Posterior vena cava (tissue), 2 donors: ENCODE data around the gene USP34. TPM values are rescaled to one million over a fixed set of nuclear protein-coding genes. Genes with fewer than 3 reads are reported as not detected.
"Not testable (repeated sequence)": the region's sequence is repeated elsewhere in the genome, so short reads cannot be mapped to it uniquely, and the experiment has no call there.

Experiments used
- DNase-seq: peaks from one replicate; pipeline ENCODE4 v3.0.0-alpha.2; 2020; ENCODE audit warnings: low spot score
- intact Hi-C, 2 donors: fragments of 100-400 bp; cut with DNase I; formaldehyde crosslinking; loops; one replicate each; pipeline versions ENCODE4 v1.14.1 to v1.14.2; 2022 to 2023
- total RNA-seq, 2 donors: library from RNA; stranded (reverse); fragmentation: NEBNext Ultra II Directional; extraction: Animal tissue kit (Norgen Biotek cat#: 25700); gene quantifications; one replicate each; pipeline ENCODE4 v1.2.1, GENCODE V29; 2021
- donor health status: DM: yes; HTN: yes; CAD: no.
- donor health status: DM: yes; HTN: yes; CAD: no.

USP34 gene
- total RNA-seq, 2 donors from 2014 or later: 87.4 to 125 TPM

DNA sequence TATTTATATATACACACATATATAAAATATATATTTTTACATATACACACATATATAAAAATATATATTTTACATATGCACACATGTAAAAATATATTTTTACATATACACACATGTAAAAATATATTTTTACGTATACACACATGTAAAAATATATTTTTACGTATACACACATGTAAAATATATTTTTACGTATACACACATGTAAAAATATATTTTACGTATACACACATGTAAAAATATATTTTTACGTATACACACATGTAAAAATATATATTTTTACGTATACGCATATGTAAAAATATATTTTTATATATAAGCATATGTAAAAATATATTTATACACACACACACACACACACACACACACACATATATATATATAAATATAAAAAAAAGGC lies 83.3 kb downstream of the USP34 start:
- intact Hi-C loops, DNase-seq: not testable (repeated sequence)

DNA sequence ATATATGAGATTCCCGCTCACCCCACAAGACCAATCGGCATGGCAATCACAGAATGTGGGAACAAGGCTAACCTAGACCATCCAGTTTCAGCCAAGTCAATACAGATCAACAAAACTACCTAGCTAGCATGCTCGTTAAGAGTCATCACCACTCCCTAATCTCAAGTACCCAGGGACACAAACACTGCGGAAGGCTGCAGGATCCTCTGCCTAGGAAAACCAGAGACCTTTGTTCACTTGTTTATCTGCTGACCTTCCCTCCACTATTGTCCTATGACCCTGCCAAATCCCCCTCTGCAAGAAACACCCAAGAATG lies 90.0 kb downstream of the USP34 start:
- intact Hi-C loops, DNase-seq: not testable (repeated sequence)

DNA sequence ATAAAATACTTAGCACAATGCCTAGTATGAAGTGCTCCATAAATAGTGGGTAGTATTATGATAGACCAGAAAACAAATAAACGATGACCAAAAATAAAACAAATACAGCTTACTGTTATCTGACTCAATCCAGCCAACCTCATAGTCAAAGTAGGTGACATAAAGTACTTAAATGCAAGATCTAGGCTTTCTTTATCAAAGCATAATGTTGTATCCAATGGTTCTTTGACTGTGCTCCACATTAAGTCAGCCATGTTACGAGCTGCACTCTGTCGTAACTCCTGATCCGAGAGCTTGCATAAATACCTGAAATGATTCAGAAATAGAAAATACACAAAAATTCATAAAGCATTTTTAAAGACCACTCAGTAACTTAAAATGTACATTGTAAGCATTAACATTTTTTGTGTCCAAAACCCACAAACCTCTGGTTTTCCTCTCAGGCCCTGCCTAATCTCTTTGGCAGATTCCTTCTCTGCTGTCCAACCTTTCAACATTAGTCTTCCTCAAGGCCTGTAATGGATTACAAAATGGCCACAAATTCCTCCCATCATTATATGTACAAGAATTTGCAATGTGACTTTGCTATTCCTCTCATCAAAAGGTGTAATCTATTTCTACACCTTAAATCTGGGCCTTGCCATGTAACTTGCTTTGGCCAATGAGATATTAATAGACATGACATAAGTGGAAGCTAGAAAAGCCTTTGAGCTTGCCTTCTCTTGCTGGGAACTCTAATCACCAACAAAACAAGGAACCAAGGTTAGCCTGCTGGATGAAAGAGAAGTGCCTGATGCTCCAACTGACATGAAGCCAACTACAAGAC lies 90.6 kb downstream of the USP34 start:
- intact Hi-C loops: no loop called here
- no peak for DNase-seq

DNA sequence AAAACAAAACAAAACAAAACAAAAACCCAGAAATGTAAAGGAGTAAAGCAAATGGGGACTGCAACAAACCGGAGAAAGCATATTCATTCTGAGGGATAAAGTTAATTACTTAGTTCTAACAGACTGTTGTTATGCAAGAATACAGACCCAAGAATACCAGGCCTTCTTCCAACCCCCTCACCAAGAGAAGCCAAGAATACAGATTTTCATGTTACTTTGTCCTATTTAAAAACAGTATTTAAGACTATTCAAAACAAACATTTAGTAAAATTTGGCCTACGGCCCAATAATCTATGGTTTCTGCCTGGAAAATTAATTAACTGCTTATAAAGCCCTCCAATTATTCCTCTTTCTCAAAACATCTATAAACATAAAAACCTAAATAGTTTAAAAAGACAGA lies 91.4 kb downstream of the USP34 start:
- DNase-seq: no peak
- intact Hi-C loops: no loop called here

DNA sequence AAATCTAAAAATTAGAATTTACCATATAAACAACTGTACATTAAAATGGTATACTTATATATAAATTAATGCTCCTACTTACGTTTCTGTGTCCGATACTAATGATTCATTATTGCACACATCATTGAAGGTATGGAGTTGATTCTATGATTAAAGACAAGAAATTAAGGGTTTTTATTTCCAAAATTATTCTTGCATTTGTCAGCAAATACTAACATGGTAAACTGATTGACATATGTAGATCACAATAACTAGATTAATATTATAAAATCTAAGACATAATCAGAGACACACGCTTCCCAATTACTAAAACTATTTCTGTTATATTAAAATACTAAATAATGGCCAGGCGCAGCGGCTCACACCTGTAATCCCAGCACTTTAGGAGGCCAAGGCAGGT lies 92.6 kb downstream of the USP34 start:
- DNase-seq: no peak
- intact Hi-C loops: no loop called here

DNA sequence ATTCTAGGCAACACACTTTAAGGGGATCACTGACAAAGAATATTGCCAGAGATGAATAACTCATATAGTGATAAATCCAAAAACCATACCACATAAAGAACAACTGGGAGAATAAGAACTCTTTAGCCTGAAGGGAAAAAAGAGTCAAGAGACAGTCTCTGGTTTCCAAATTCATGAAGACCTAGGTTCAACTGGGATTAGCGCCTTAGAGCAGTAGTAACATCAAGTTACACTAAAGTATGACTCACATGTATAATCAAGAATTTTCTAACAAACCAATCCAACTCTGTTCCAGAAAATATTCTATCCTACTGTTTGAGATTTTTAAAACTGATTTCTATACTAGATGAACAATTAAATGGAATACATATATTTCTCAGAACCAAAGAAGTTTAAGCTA lies 93.8 kb downstream of the USP34 start:
- no peak for DNase-seq
- intact Hi-C loops: no loop called here

DNA sequence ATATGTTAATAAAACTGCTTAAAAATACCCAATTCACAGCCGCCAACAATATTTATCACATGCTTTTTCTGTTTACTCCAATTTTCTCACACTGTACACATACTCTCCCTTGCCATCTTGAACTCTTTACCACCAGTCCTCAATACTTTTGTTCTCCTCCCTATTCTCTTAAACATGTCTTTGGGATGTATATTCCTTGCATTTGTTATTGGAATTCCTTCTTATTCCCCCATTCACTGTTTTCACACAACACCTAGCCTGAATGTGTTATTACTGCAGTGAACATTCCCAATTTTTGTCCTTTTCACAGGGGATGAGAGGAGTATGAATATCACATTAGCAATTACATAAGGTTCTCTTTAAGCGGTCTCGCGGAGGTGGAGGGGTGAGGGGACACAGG lies 94.7 kb downstream of the USP34 start:
- DNase-seq: no peak
- intact Hi-C loops: no loop called here

DNA sequence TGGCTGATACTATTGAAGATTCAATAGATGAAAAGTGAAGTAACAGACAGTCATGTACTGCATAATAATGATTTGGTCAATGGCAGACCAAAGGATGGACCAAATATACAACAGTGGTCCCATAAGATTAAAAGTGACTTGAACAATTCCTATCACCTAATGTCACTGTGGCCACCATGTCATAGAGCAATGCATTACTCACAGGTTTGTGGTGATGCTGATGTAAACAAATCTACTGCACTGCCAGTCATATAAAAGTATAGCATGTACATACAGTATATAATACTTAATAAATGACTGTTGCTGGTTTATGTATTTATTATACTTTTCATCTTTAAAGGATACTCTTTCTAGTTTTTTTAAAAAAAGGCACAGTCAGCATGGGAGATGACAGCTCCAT lies 99.9 kb downstream of the USP34 start:
- no peak for DNase-seq
- intact Hi-C loops: no loop called here

DNA sequence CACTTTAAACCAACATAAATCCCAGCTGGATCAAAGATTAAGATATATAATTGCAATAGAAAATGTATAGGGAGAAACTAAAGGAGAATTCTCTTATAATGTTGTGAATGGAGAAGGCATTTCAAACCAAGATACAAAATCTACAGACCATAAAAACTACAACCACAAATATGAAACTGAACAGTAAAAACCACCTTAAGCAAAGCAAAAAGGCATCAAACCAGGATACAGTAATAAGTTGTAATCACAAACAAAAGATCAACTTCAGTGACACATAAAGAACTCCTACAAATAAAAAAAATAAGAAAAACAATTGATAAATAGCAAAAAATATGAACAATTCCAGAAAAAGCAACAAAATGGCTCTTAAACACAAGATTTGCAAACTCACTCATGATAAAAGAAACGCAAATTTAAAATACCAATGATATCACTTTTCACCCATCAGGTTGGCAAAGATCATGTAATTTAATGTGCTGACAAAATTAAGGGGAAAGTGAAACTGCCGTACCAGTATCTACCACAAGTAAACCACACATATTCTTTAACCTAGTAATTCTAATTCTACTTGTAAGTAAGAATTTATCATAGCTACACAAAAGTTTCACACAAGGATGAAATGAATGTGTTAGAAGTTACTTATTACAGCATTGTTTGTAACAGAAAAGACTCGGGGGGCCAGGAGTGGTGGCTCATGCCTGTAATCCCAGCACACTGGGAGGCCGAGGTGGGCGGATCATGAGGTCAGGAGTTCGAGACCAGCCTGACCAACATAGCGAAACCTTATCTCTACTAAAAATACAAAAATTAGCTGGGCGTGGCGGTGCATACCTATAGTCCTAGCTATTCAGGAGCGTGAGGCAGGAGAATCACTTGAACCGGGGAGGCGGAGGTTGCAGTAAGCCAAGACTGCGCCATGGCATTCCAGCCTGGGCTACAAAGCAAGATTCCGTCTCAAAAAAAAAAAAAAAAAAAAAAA lies 101.9 kb downstream of the USP34 start:
- intact Hi-C loops: no loop called here
- no peak for DNase-seq

DNA sequence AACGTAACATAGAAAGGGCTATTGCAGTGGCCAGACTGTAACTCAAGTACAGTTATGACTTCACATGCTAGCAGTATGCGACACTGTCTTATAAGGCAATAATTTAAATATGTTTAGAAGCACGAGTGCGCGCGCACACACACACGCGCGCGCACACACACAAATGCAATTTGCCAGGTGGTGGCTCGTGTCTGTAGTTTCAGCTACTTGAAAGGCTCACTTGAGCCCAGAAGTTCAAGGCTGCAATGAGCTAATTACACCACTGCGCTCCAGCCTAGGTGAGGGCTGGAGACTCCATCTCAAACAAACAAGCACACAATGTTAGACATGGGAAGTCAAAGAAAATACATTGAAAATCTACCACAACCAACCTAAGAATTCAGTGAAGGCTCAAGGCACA lies 103.7 kb downstream of the USP34 start:
- no peak for DNase-seq
- intact Hi-C loops: no loop called here

DNA sequence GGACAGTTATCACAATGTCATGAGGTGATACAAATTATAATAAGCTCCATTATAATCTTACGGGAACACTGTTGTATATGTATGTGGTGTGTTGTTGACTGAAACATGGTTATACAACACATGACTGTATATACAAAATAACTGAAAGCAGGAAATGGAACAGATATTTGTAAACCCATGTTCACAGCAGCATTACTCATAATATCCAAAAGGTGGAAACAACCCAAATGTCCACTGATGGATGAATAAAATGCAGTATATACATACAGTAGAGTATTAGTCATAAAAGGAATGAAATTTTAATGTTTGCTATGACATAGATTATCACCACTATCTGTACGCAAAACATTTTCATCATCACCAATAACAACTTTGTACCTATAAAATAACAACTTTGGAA lies 107.3 kb downstream of the USP34 start:
- intact Hi-C loops: no loop called here
- no peak for DNase-seq

DNA sequence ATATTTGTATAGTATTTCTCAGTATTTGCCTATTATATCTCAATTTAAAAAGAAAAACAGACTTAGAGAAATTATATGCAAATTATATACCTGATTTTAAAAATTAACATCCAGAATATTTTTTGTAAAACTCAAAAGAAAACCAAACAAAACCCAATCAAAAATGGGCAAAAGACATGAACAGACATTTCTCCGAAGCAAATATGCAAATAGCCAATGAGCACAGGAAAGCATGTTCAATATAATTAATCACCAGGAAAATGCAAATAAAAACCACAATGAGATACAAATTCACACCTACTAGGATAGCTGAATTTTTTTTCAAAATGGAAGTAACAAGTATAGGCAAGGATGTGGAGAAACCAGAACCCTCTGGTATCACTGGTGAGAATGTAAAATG lies 108.0 kb downstream of the USP34 start:
- no peak for DNase-seq
- intact Hi-C loops: no loop called here

DNA sequence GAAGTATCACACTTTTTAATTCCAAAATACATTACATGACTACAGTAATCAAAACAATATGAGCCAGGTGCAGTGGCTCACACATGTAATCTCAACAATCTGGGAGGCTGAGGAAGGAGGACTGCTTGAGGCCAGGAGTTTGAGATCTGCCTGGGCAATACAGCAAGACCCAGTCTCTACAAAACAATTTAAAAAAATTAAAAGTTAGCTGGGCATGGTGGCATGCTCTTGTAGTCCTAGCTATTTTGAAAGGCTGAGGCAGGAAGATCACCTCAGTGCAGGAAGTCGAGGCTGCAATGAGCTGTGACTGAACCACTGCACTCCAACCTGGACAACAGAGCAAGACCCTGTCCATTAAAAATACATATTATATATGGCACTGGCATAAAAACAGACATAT lies 109.8 kb downstream of the USP34 start:
- intact Hi-C loops: no loop called here
- no peak for DNase-seq

DNA sequence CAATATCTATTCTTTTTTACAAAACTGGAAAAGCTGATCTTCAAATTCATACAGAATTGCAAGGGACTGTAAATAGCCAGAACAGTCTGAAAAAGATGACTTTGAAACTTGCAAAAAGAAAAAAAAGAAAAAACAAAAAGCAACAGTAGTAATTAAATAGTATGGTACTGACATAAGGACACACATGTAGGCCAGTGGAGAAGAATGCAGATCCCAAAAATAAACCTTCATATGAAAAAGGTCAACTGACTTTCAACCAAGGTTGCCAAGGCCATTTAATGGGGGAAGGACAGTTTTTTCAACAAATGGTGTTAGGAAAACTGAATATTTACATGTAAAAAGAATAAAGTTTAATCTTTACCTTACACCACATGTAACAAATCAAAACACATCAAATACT lies 111.8 kb downstream of the USP34 start:
- intact Hi-C loops: no loop called here
- DNase-seq: no peak

DNA sequence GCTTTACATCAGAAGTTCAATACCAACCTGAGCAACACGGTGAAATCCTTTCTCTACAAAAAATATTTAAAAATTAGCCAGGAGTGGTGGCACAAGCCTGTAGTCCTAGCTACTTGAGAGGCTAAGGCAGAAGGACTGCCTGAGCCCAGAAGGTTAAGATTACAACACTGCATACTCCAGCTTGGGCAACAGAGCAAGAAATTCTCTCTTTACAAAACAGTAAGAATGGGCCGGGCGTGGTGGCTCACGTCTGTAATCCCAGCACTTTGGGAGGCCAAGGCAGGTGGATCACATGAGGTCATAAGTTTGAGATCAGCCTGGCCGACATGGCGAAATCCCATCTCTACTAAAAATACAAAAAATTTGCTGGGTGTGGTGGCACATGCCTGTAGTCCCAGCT lies 113.2 kb downstream of the USP34 start:
- DNase-seq: no peak
- intact Hi-C loops: no loop called here

DNA sequence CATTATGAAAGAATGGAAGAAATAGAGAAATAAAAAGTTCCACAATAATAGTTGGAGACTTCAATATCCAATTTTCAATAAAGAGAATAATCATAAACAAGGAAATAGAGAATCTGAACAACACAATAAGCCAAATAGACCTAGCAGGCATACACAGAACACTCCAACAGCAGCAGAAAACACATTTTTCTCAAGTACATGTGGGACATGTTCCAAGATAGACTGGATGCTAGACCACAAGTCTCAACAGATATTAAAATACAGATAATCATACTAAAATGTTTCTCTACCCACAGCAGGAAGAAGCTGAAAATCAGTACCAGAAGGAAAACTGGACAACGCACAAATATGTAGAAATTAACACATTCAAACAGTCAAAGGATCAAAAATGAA lies 113.9 kb downstream of the USP34 start:
- DNase-seq: no peak
- intact Hi-C loops: no loop called here

DNA sequence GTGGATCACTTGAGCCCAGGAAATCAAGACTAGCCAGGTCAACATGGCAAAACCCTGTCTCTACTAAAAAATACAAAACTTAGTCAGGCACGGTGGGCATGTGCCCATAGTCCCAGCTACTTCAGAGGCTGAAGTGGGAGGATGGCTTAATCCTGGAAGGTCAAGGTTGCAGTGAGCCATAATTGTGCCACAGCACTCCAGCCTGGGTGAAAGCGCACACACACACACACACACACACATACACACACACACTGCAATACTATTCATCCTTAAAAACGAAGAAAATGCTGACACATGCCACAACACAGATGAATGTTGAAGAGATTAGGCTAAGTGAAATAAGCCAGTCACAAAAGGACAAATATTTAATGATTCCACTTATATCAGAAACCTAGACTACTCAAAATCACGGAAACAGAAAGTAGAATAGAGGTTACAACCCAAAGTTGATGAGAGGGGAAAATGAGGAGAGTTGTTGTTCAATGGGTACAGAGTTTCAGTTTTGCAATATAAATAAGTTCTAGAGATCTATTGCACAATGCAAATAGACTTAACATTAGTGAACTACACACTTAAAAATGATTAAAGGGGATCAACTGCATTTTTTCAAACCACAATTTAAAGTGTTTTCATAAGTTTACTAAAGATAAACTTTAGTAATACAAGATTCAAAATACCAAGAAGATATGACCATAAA lies 114.5 kb downstream of the USP34 start:
- DNase-seq: no peak
- intact Hi-C loops: no loop called here

DNA sequence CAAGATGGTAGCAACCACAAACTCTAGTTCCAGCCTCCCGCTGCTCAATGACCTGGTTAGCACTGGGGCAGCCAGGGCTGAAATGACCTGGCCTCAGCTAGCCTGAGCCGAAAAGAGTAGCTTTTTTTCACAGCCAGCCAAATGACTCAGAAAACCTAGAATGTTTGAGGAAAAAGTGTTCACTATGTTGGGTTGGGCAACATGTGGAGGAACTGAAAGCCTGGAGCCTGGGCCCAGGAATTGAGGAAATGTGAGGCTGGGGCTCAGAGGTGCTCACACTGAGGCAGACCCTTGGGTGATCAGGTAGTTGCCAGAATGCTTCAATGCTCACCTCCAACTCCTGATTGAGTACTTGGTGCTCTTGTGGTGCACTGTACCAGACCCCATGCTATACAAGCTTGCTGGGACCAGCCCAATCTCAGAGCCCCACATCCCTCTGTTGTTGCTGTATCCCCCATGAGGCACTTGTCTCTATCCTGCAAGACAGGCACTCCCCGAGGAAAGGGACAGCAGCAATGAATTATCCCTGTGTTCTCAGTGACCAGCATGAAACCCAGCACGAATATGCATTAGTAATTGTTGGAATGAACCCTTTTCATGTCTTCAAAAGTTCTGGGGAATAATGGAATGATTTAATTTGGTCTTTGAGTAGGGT lies 116.2 kb downstream of the USP34 start:
- no peak for DNase-seq
- intact Hi-C loops: no loop called here

DNA sequence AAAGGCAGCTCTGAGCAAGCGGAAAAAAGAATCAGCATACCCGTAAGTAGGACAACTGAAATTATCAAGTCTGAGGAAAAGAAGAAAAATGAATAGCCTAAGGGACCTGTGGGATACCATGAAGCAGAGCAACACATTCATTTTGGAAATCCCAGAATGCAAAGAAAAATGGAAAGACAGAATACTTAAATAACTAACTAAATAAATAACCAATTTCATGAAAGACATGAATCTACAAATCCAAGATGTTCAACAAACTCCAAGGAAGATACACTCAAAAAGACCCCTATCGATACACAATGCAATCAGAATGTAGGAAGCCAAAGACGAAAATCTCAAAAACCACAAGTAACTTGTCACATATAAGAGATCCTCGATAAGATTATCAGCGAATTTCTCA lies 117.0 kb downstream of the USP34 start:
- intact Hi-C loops: no loop called here

DNA sequence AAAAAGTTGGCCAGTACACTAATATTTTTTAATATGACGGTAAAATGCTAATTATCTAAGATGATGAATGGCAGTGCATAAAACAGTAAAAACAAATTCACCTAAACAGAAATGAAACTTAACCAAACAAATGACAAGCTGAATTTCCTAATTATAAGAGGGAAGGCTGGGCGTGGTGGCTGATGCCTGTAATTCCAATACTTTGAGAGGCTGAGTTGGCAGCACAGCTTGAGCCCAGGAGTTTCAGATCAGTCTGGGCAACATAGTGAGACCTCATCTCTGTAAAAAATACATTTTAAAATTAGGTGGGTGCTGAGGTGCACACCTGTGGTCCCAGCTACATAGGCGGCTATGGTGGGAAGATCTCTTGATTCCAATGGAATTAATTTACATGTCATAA lies 120.1 kb downstream of the USP34 start:
- DNase-seq: no peak
- intact Hi-C loops: no loop called here

More for the DNA sequence above, 117.0 kb downstream of the USP34 start:
- DNase-seq: no peak
